ENCODE data around the gene ANK3.

The ANK3 gene

GRCh38 chr10:60282771-60283353 is 106.8 kb downstream of the ANK3 start:
- no peak for TF ChIP-seq CTCF (IDR thresholded peaks at IDR 0.05; ENCODE audit: low read depth, low read length)

GRCh38 chr10:60281792-60282353 is 107.8 kb downstream of the ANK3 start:
- DNase-seq (ENCODE audit: extremely low read depth, low read depth), result no peak
- no peak for TF ChIP-seq CTCF (IDR thresholded peaks at IDR 0.05; ENCODE audit: low read depth, low read length)

More at GRCh38 chr10:60282771-60283353, 106.8 kb downstream of the ANK3 start:
- DNase-seq (ENCODE audit: extremely low read depth, low read depth), result no peak

GRCh38 chr10:60281331-60281730 is 108.3 kb downstream of the ANK3 start:
- no peak for TF ChIP-seq CTCF (IDR thresholded peaks at IDR 0.05; ENCODE audit: low read depth, low read length)
- DNase-seq (ENCODE audit: extremely low read depth, low read depth), result no peak

- no peak for TF ChIP-seq CTCF (IDR thresholded peaks at IDR 0.05; ENCODE audit: low read depth, low read length)
- DNase-seq (ENCODE audit: extremely low read depth, low read depth), result no peak
Measured at GRCh38 chr10:60280475-60280874, 109.2 kb downstream of the ANK3 start.

GRCh38 chr10:60277656-60278055 is 112.0 kb downstream of the ANK3 start:
- no peak for TF ChIP-seq CTCF (IDR thresholded peaks at IDR 0.05; ENCODE audit: low read depth, low read length)
- no peak for DNase-seq (ENCODE audit: extremely low read depth, low read depth)

- TF ChIP-seq CTCF (IDR thresholded peaks at IDR 0.05; ENCODE audit: low read depth, low read length), result no peak
- no peak for DNase-seq (ENCODE audit: extremely low read depth, low read depth)
Measured at GRCh38 chr10:60276232-60276631, 113.4 kb downstream of the ANK3 start.

GRCh38 chr10:60271319-60272040 is 118.2 kb downstream of the ANK3 start:
- no peak for DNase-seq (ENCODE audit: extremely low read depth, low read depth)
- TF ChIP-seq CTCF (IDR thresholded peaks at IDR 0.05; ENCODE audit: low read depth, low read length), result no peak
